Right lobe of liver (tissue), 4 donors: ENCODE results near the gene DKK2.
A peak's percentile ranks its signal among the peaks of the same experiment; 100 is the strongest.

Experiments
- CTCF ChIP-seq, 4 donors: fragments of 200-600 bp in 3 of 4; fragments of 450-650 bp in 1 of 4; IDR thresholded peaks; one replicate each; pipeline versions ENCODE4 v1.5.1 to v1.8.0; 2016 to 2022; ENCODE audit warnings: antibody characterized with exemption in 4 of 4, mild to moderate bottlenecking in 2 of 4
- POLR2A ChIP-seq: fragments of 450-650 bp; IDR thresholded peaks from one replicate; pipeline ENCODE4 v1.6.1; 2017; ENCODE audit warnings: antibody characterized with exemption, mild to moderate bottlenecking
- donor health status: DM: no; HTN: no; CAD: no.
- donor health status: DM: no; HTN: no; CAD: no.
- donor health status: DM: no; HTN: yes; CAD: no.

- TF ChIP-seq CTCF (IDR thresholded peaks at IDR 0.05) = peak in 1 of 4 donors; percentile 5
- TF ChIP-seq POLR2A = no peak
Observed at GRCh38 chr4:107034091-107034995, 1.8 kb downstream of the DKK2 start.
